Rectal smooth muscle tissue (tissue), 1 donor: ENCODE results near the gene FNDC7.
"Not testable (repeated sequence)": the region's sequence is repeated elsewhere in the genome, so short reads cannot be mapped to it uniquely, and the experiment has no call there.

Experiments
- H3K27ac ChIP-seq: one replicate; pipeline ENCODE4 v1.7.0; 2013; ENCODE audit warnings: low read depth, low read length, inconsistent platforms
- H3K27me3 ChIP-seq: one replicate; pipeline ENCODE4 v1.7.0; 2013; ENCODE audit warnings: low read length; ENCODE audit not compliant: control insufficient read depth, insufficient read depth
- H3K36me3 ChIP-seq: one replicate; pipeline ENCODE4 v1.7.0; 2013; ENCODE audit warnings: low read length; ENCODE audit not compliant: control insufficient read depth, insufficient read depth
- H3K4me1 ChIP-seq: one replicate; pipeline ENCODE4 v1.7.0; 2013; ENCODE audit warnings: low read length; ENCODE audit not compliant: control insufficient read depth, insufficient read depth
- H3K4me3 ChIP-seq: one replicate; pipeline ENCODE4 v1.7.0; 2013; ENCODE audit warnings: low read length
- H3K9ac ChIP-seq: one replicate; pipeline ENCODE4 v1.7.0; 2013; ENCODE audit warnings: low read length

Gene FNDC7, protein sequence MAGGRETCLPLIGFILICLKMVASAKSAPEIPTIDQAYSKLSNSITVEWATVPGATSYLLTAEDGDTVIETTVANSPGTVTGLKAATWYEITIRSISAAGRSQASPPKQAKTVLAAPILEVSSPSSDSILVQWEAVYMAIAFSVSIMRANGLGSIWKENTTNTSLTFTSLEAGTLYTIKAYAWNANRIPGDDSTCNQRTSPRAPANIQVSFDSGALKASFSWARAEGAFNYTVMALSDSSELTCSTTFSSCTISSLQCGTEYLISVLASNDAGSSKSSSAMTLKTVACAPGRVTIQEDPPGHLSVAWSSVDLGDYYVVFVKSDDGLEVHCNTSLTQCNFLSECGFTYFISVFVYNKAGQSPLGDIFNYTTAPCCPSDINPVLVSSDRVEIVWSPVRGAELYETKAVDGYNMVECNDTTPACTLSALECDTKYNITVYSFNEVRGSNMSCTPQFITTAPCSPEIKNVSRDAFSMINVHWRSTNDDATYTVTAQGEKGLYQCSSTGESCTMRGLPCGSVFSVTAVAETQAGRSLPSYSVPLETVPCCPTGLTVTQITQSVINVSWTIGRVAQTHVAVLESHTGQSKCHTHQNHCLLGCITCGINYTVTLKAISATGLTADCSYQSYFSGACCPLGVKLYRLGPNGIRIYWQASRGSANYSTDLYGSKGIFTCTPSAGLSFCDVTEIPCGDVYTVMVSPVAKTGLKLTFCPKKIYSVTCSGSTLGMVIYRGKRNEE

DNA sequence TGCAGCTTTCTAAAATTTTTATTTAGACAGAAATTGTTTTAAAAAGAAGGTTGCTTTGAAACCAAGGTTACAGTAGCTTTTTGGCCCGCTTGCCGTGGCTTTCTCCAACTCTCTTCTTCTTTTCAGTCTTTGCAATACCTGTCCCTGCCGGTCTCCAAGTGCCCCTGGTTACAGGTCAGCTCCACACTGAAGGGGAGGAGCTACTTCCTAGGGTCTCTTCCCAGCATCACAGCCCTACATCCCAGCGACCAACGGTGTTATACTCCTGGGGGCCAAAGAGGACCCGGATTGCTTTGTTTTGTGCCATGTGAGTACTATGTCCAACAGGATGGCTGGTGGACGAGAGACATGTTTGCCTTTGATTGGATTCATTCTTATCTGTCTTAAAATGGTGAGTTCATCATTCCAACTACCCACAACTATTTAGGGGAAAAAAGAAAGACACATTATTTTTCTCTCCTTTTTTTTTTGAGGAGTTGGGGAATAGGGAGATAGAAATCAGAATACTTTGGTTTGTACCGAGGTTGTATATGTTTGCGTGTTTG, at the start of gene FNDC7:
Gene FNDC7 (plus strand): TSS at position 303 of the 545 bp plus-strand sequence. CDS start 26 bp downstream, at position 329.
- Histone ChIP-seq H3K9ac (no peak within 1 kb of the TSS), H3K4me1 (no peaks in the 10 kb centered on the region), H3K27ac (no peak within 1 kb of the TSS), H3K4me3 (no peak within 1 kb of the TSS), H3K27me3 (no peaks in the 10 kb centered on the region), H3K36me3 (no peaks in the 10 kb centered on the region)

DNA sequence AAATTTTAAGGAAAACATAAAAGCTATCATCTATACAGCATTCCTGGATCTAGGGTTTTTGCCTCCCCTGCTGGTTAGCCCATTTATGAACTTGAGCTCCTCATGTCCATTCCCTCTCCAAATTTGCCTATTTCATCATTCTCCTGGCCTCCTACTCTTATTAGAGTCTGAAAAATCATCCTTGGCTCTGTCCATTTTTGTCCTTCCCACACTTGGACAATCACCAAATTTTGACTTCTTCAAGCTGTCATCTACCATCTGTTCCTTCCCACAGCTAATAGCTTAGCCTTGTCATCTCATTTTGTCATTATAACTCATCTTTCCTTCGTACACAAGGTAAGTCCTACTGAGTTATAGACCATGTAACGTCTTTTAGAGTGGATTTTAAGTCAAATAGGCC, 49.6 kb upstream of the FNDC7 start:
- no peak overlapping the region for H3K4me3 ChIP-seq
- no peak overlapping the region for H3K9ac ChIP-seq
- no peak overlapping the region for H3K27ac ChIP-seq
- no peaks in the 10 kb centered on the region for H3K36me3 ChIP-seq
- no peaks in the 10 kb centered on the region for H3K27me3 ChIP-seq
- H3K4me1 ChIP-seq = no peaks in the 10 kb centered on the region

GRCh38 chr1:108664481-108664880, 48.2 kb upstream of the FNDC7 start:
- Histone ChIP-seq H3K9ac (no peak overlapping the region), H3K27me3 (no peaks in the 10 kb centered on the region), H3K4me1 (no peaks in the 10 kb centered on the region), H3K4me3 (no peak overlapping the region), H3K36me3 (no peaks in the 10 kb centered on the region), H3K27ac (no peak overlapping the region)

DNA sequence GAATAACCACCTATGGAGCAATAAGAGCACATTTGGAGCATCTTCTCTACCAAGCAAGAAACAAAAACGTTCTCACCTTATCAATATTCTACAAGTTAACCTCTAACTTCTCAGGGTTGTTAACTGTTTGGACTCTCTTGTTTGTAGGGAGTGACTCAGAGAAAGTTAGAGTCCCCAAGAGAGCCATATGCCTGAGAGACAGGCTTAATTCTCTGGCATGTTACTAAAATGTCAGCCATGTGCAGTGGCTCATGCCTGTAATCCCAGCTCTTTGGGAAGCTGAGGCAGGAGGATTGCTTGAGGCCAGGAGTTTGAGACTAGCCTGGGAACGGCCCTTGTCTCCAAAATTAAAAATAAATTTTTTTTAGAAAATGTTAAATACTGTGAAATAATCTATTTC, 47.6 kb upstream of the FNDC7 start:
- Histone ChIP-seq H3K4me1 (no peaks in the 10 kb centered on the region), H3K9ac (no peak overlapping the region), H3K27me3 (no peaks in the 10 kb centered on the region), H3K27ac (no peak overlapping the region), H3K36me3 (no peaks in the 10 kb centered on the region), H3K4me3 (no peak overlapping the region)

DNA sequence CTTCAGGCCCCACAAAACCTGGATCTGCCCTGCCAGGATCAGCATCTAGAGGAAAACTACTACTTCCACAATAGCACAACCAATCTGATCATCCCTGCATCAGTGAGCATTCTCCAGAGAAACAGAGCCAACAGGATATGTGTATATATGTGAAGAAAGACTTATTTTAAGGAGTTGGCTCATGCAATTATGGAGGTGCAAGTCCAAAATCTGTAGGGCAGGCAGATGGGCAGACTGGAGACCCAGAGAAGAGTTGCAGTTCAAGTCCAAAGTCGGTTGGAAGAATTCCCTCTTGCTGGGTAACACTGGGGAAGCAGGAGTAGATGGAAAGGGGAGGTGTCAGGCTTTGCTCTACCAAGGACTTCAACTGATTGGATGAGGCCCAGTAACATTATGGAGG, 46.9 kb upstream of the FNDC7 start:
- no peaks in the 10 kb centered on the region for H3K4me1 ChIP-seq
- no peak overlapping the region for H3K27ac ChIP-seq
- H3K4me3 ChIP-seq = no peak overlapping the region
- no peak overlapping the region for H3K9ac ChIP-seq
- H3K27me3 ChIP-seq = no peaks in the 10 kb centered on the region
- H3K36me3 ChIP-seq = no peaks in the 10 kb centered on the region

- not testable (repeated sequence) for H3K36me3 ChIP-seq, H3K27me3 ChIP-seq, H3K4me3 ChIP-seq, H3K4me1 ChIP-seq, H3K27ac ChIP-seq, H3K9ac ChIP-seq
Observed at GRCh38 chr1:108667422-108667821, 45.3 kb upstream of the FNDC7 start.

DNA sequence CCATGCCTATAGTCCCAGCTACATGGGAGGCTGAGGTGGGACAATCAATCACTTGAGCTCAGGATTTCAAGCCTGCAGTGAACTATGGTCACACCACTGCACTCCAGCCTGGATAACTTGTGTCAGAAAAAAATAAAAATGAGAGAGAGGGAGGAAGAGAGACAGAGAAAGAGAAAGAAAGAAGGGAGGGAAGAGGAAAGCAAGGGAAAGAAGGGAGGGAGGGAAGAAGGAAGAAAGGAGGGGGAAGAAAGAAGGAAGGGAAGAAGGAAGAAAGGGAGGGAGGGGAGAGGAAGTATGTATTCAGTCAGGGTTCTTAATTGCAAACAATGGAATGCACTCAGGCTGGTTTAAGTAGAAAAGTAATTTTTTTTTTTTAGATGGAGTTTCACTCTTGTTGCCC, 43.9 kb upstream of the FNDC7 start:
- Histone ChIP-seq H3K9ac (no peak overlapping the region), H3K4me1 (no peaks in the 10 kb centered on the region), H3K27ac (no peak overlapping the region), H3K27me3 (no peaks in the 10 kb centered on the region), H3K36me3 (no peaks in the 10 kb centered on the region), H3K4me3 (no peak overlapping the region)

GRCh38 chr1:108669679-108670078, 43.0 kb upstream of the FNDC7 start:
- Histone ChIP-seq H3K27me3 (no peaks in the 10 kb centered on the region), H3K36me3 (no peaks in the 10 kb centered on the region), H3K27ac (no peak overlapping the region), H3K9ac (no peak overlapping the region), H3K4me3 (no peak overlapping the region), H3K4me1 (no peaks in the 10 kb centered on the region)

- no peak overlapping the region for H3K9ac ChIP-seq
- H3K4me1 ChIP-seq = no peaks in the 10 kb centered on the region
- no peak overlapping the region for H3K4me3 ChIP-seq
- no peaks in the 10 kb centered on the region for H3K27me3 ChIP-seq
- H3K27ac ChIP-seq = no peak overlapping the region
- no peaks in the 10 kb centered on the region for H3K36me3 ChIP-seq
Observed at GRCh38 chr1:108670131-108670773, 42.5 kb upstream of the FNDC7 start.

DNA sequence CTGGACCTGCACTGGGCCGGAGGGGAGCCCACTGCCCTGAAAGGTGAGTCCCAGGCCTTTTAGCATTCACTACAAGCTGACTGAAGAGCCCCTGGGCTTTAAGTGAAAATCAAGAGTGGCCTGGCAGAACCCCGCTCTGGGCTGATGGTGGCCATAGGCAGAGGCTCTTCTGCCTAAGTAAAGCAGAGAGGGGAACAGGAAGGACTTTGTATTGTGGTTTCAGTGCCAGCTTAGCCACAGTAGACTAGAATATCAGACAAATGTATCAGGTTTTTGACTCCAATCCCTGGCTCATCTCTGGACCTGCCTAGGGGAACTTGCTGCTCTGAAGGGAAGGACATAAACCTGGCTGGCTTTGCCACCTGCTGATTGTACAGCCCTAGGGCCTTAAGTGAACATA, 41.6 kb upstream of the FNDC7 start:
- H3K4me3 ChIP-seq = no peak overlapping the region
- no peak overlapping the region for H3K27ac ChIP-seq
- no peaks in the 10 kb centered on the region for H3K36me3 ChIP-seq
- H3K27me3 ChIP-seq = no peaks in the 10 kb centered on the region
- H3K9ac ChIP-seq = no peak overlapping the region
- H3K4me1 ChIP-seq = no peaks in the 10 kb centered on the region

DNA sequence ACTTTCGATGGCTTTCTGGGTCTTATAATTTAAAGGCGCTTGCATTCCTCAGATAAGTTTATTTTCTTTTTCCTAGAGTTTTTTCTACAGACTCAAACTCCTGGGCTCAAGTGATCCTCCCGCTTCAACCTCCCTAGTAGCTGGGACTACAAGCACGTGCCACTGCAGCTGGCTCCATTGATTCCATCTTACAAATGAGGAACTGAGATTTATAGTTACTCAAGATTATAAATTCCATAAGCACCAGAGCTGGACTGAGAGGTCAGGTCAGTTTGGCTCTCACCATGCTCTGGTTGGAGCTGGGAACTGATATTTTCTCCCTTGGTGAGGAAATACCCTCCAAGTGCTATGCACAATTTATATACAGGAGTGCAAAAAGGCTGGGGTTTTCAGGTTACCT, 34.0 kb upstream of the FNDC7 start:
- Histone ChIP-seq H3K36me3 (no peaks in the 10 kb centered on the region), H3K27ac (no peak overlapping the region), H3K4me3 (no peak overlapping the region)

GRCh38 chr1:108679586-108680213, 33.0 kb upstream of the FNDC7 start:
- Histone ChIP-seq H3K9ac (no peak overlapping the region), H3K4me3 (no peak overlapping the region), H3K27ac (no peak overlapping the region), H3K4me1 (no peaks in the 10 kb centered on the region), H3K27me3 (no peaks in the 10 kb centered on the region), H3K36me3 (no peaks in the 10 kb centered on the region)

More for the DNA sequence above, 34.0 kb upstream of the FNDC7 start:
- Histone ChIP-seq H3K27me3 (no peaks in the 10 kb centered on the region), H3K9ac (no peak overlapping the region), H3K4me1 (no peaks in the 10 kb centered on the region)
